Gastrocnemius medialis (tissue), 4 donors: ENCODE results near the gene RAI1. TPM values are rescaled to one million over a fixed set of nuclear protein-coding genes. Genes with fewer than 3 reads are reported as not detected.
A peak's percentile ranks its signal among the peaks of the same experiment; 100 is the strongest.

Experiments used
- ATAC-seq, 2 donors: fragments of 150-250 bp; one replicate each; pipeline ENCODE4 v1.9.1; 2016
- DNase-seq, 2 donors: peaks; one replicate each; pipeline ENCODE4 v3.0.0-alpha.2; 2019
- H3K27ac ChIP-seq, 4 donors: fragments of 200-600 bp; sonication (generic); 1 replicate in 1 of 4; 2 replicates in 3 of 4; pipeline ENCODE4 v1.5.1; 2016 to 2018; ENCODE audit warnings: mild to moderate bottlenecking in 2 of 4, moderate library complexity in 1 of 4
- H3K27me3 ChIP-seq, 3 donors: fragments of 200-600 bp; sonication (generic) in 2 of 3; 1 replicate in 1 of 3; 2 replicates in 2 of 3; pipeline versions ENCODE4 v1.5.1 to v1.6.0; 2016 to 2019; ENCODE audit warnings: mild to moderate bottlenecking in 1 of 3, moderate library complexity in 1 of 3
- H3K36me3 ChIP-seq, 2 donors: fragments of 200-600 bp; sonication (generic) in 1 of 2; one replicate each; pipeline ENCODE4 v1.5.1; 2017 to 2018
- H3K4me1 ChIP-seq, 2 donors: fragments of 200-600 bp; sonication (generic) in 1 of 2; one replicate each; pipeline ENCODE4 v1.5.1; 2016 to 2017; ENCODE audit warnings: mild to moderate bottlenecking in 2 of 2
- H3K4me3 ChIP-seq, 4 donors: fragments of 200-600 bp; sonication (generic) in 3 of 4; 1 replicate in 1 of 4; 2 replicates in 3 of 4; pipeline ENCODE4 v1.5.1; 2016 to 2019; ENCODE audit warnings: mild to moderate bottlenecking in 2 of 4
- H3K9me3 ChIP-seq, 3 donors: fragments of 200-600 bp; sonication (generic) in 2 of 3; 1 replicate in 1 of 3; 2 replicates in 2 of 3; pipeline ENCODE4 v1.5.1; 2016 to 2019
- CTCF ChIP-seq, 5 experiments: fragments of 450-650 bp in 3 of 5; fragments of 200-600 bp in 2 of 5; sonication (generic) in 2 of 5; IDR thresholded peaks in 4 of 5; conservative IDR thresholded peaks in 1 of 5; 1 replicate in 4 of 5; 2 replicates in 1 of 5; pipeline ENCODE4 v1.5.1; 2016 to 2019; ENCODE audit warnings: antibody characterized with exemption in 5 of 5, mild to moderate bottlenecking in 3 of 5, moderate library complexity in 3 of 5
- POLR2A ChIP-seq, 2 donors: fragments of 450-650 bp; IDR thresholded peaks; one replicate each; pipeline ENCODE4 v1.6.1; 2017; ENCODE audit warnings: antibody characterized with exemption in 2 of 2, mild to moderate bottlenecking in 2 of 2, moderate library complexity in 2 of 2
- in situ Hi-C, 4 donors: fragments of 200-750 bp; cut with MboI; loops; one replicate each; pipeline versions ENCODE4 v1.15.0 to v1.8.0; 2017; ENCODE audit warnings: low sequenced_read_pairs in 4 of 4
- intact Hi-C: fragments of 100-400 bp; cut with DNase I; formaldehyde crosslinking; loops from one replicate; pipeline ENCODE4 v1.15.1; 2023; ENCODE audit warnings: low total_unique reads
- microRNA counts, 2 donors: library from miRNA; unstranded; fragments of <30 nt; microRNA quantifications; one replicate each; lab custom pipeline; 2016
- microRNA-seq, 2 donors: library from miRNA; unstranded; fragments of <30 nt; microRNA quantifications; one replicate each; pipeline ENCODE4, GENCODE V29; 2016; ENCODE audit warnings: borderline replicate concordance in 2 of 2
- total RNA-seq, 4 donors: library from RNA; depleted of rRNA; stranded (reverse); fragments of >200 nt; gene quantifications; one replicate each; pipeline versions ENCODE4 v1.1.0 to v1.2.3, GENCODE V29; 2016

The RAI1 gene
- total RNA-seq, 4 donors from 2014 or later = 2.1 to 6.7 (median 4.3) TPM

- no peaks in the 10 kb centered on the region for H3K9me3 ChIP-seq
- ATAC-seq = no peak
- in situ Hi-C loops (loop anchor here (5.0 to 25.0 kb wide), 4 partner anchors 44 to 169 kb away; partner anchors contain the start of gene RAI1 (in 3 of the 4)), intact Hi-C loops (no loop called here)
- no peaks in the 10 kb centered on the region for H3K27me3 ChIP-seq
- peaks cover 0 to 8% of the 10 kb centered on the region in 2 donors for H3K36me3 ChIP-seq
- H3K4me3 ChIP-seq = no peak overlapping the region
- no peak for DNase-seq
- no peak overlapping the region for H3K27ac ChIP-seq
- H3K4me1 ChIP-seq = peaks cover 4 to 5% of the 10 kb centered on the region in 2 donors
- TF ChIP-seq POLR2A (IDR thresholded peaks at IDR 0.05) (no peak), CTCF (IDR thresholded peaks at IDR 0.05 in 4 of 5, conservative IDR thresholded peaks at IDR 0.05 in 1 of 5) (no peak)
Measured at GRCh38 chr17:17856386-17856785, 175.1 kb downstream of the RAI1 start.

GRCh38 chr17:17857496-17857895, 176.2 kb downstream of the RAI1 start:
- no peak overlapping the region for H3K4me3 ChIP-seq
- in situ Hi-C loops (loop anchor here (5.0 to 25.0 kb wide), 4 partner anchors 45 to 170 kb away; partner anchors contain the start of gene RAI1 (in 3 of the 4)), intact Hi-C loops (no loop called here)
- peaks cover 4 to 5% of the 10 kb centered on the region in 2 donors for H3K4me1 ChIP-seq
- ATAC-seq = no peak
- peaks cover 0 to 14% of the 10 kb centered on the region in 2 donors for H3K36me3 ChIP-seq
- H3K27me3 ChIP-seq = no peaks in the 10 kb centered on the region
- no peak for DNase-seq
- H3K9me3 ChIP-seq = no peaks in the 10 kb centered on the region
- TF ChIP-seq CTCF (IDR thresholded peaks at IDR 0.05 in 4 of 5, conservative IDR thresholded peaks at IDR 0.05 in 1 of 5) = no peak
- TF ChIP-seq POLR2A (IDR thresholded peaks at IDR 0.05) = no peak
- H3K27ac ChIP-seq = no peak overlapping the region

- intact Hi-C loops = loop anchor here (1.0 kb wide), 2 partner anchors 48 to 179 kb away; partner anchors contain the start of gene RAI1
- in situ Hi-C loops = loop anchor here (5.0 to 25.0 kb wide), 6 partner anchors 48 to 185 kb away; partner anchors contain the start of gene RAI1 (in 3 of the 4)
- H3K27me3 ChIP-seq = no peaks in the 10 kb centered on the region
Measured at GRCh38 chr17:17859909-17860765, 178.9 kb downstream of the RAI1 start.

GRCh38 chr17:17860766-17861107, 179.5 kb downstream of the RAI1 start:
- ATAC-seq = no peak
- Histone ChIP-seq H3K9me3 (no peaks in the 10 kb centered on the region), H3K4me3 (no peak overlapping the region), H3K27me3 (no peaks in the 10 kb centered on the region), H3K4me1 (peaks cover 4 to 5% of the 10 kb centered on the region in 2 donors), H3K27ac (peak overlapping the region in 1 of 4 donors; percentile 28), H3K36me3 (peaks cover 0 to 15% of the 10 kb centered on the region in 2 donors)
- intact Hi-C loops = loop anchor here (1.0 kb wide), 2 partner anchors 48 to 179 kb away; partner anchors contain the start of gene RAI1
- DNase-seq = no peak
- in situ Hi-C loops = loop anchor here (10.0 to 25.0 kb wide), 3 partner anchors 56 to 186 kb away; partner anchors contain the start of gene RAI1 (in 3 of the 4)
- TF ChIP-seq CTCF (IDR thresholded peaks at IDR 0.05 in 4 of 5, conservative IDR thresholded peaks at IDR 0.05 in 1 of 5) = no peak
- TF ChIP-seq POLR2A (IDR thresholded peaks at IDR 0.05) = no peak

More at GRCh38 chr17:17859909-17860765, 178.9 kb downstream of the RAI1 start:
- Histone ChIP-seq H3K36me3 (peaks cover 0 to 14% of the 10 kb centered on the region in 2 donors), H3K4me3 (no peak overlapping the region), H3K9me3 (no peaks in the 10 kb centered on the region), H3K27ac (peak overlapping the region in 3 of 4 donors; percentile 28 to 44 (median 38)), H3K4me1 (peaks cover 4 to 5% of the 10 kb centered on the region in 2 donors)
- ATAC-seq (peak; percentile 94 to 95), DNase-seq (peak in 1 of 2 donors; percentile 64)
- TF ChIP-seq CTCF (IDR thresholded peaks at IDR 0.05 in 4 of 5, conservative IDR thresholded peaks at IDR 0.05 in 1 of 5) (peak; percentile 96 to 99 (median 98)), POLR2A (IDR thresholded peaks at IDR 0.05) (no peak)

MicroRNAs within 50 kb of the gene (microRNA counts, 767-probe panel; counts per million panel counts)
- microRNA hsa-miR-33b-5p (lab: Ali Mortazavi, UCI) = 356 to 448 counts per million in 2 donors

Small RNA genes lying within 50 kb of the gene (microRNA-seq; reads per million reads assigned to microRNA genes)
- gene MIR33B (7.1 to 8.5 reads per million in 2 donors), gene MIR6777 (1.2 to 3.4 reads per million in 2 donors)

Other genes with a start within 250 kb of the RAI1 start
- 10 to 100 TPM; 20.4 to 33.7 (median 27.7) TPM for gene MED9, start 204.5 kb upstream of the RAI1 start, total RNA-seq
- gene RASD1, start 185.1 kb upstream of the RAI1 start, total RNA-seq = 100 to 1,000 TPM in 2 of 4 donors, 10 to 100 TPM in 2; 61.3 to 264 (median 102) TPM
- gene PEMT, start 89.8 kb upstream of the RAI1 start, total RNA-seq = 10 to 100 TPM; 32.8 to 48.2 (median 34.2) TPM
- 10 to 100 TPM; 11.1 to 64.5 (median 32.3) TPM for gene SREBF1, start 155.5 kb downstream of the RAI1 start, total RNA-seq